22Rv1 (cell line): ENCODE results near the gene PROX1.

Experiments
- ZFX ChIP-seq: fragments of 450-650 bp; IDR thresholded peaks from 2 replicates; pipeline ENCODE4 v1.6.1; 2017; ENCODE audit warnings: antibody characterized with exemption, borderline replicate concordance
- TF ChIP-seq, protein P1 (sequence below): fragments of 450-650 bp; IDR thresholded peaks from 2 replicates; pipeline ENCODE4 v1.5.1; 2017; ENCODE audit warnings: mild to moderate bottlenecking

- TF ChIP-seq, protein P1, sequence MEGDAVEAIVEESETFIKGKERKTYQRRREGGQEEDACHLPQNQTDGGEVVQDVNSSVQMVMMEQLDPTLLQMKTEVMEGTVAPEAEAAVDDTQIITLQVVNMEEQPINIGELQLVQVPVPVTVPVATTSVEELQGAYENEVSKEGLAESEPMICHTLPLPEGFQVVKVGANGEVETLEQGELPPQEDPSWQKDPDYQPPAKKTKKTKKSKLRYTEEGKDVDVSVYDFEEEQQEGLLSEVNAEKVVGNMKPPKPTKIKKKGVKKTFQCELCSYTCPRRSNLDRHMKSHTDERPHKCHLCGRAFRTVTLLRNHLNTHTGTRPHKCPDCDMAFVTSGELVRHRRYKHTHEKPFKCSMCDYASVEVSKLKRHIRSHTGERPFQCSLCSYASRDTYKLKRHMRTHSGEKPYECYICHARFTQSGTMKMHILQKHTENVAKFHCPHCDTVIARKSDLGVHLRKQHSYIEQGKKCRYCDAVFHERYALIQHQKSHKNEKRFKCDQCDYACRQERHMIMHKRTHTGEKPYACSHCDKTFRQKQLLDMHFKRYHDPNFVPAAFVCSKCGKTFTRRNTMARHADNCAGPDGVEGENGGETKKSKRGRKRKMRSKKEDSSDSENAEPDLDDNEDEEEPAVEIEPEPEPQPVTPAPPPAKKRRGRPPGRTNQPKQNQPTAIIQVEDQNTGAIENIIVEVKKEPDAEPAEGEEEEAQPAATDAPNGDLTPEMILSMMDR = no peak
- no peak for TF ChIP-seq ZFX
These were observed 80.3 kb downstream of the PROX1 start for GRCh38 chr1:214067853-214068703.
